Measurements from ENCODE around the gene DENND2D.

GRCh38 chr1:111202366-111202706, 1.9 kb upstream of the DENND2D start:
- TF ChIP-seq EZH2phosphoT487 (IDR thresholded peaks at IDR 0.05; ENCODE audit: unreplicated experiment) = no peak
- no peak for TF ChIP-seq POLR2AphosphoS5 (IDR thresholded peaks at IDR 0.05; ENCODE audit: low read depth)
- no peak for TF ChIP-seq CTCF (conservative IDR thresholded peaks at IDR 0.05; ENCODE audit: low read depth in 2 of 2)
- no peak for TF ChIP-seq EZH2 (IDR thresholded peaks at IDR 0.05; ENCODE audit: low read depth, unreplicated experiment)
